HepG2 (cell line): ENCODE results near the gene DHX16. TPM values are rescaled to one million over a fixed set of nuclear protein-coding genes. Genes with fewer than 3 reads are reported as not detected.

Source experiments
- AGO1 ChIP-seq: fragments of 200-400 bp; formaldehyde crosslinking; IDR thresholded peaks from 2 replicates; pipeline ENCODE4 v1.6.1; 2017; ENCODE audit warnings: mild to moderate bottlenecking, low read depth, low read length, moderate library complexity; ENCODE audit not compliant: poor library complexity, severe bottlenecking
- CCDC6 ChIP-seq: sonication (generic); formaldehyde crosslinking; IDR thresholded peaks from 2 replicates; pipeline ENCODE4 v1.8.1; 2022; ENCODE audit warnings: mild to moderate bottlenecking, missing genetic modification reagents, moderate library complexity
- HMGA1 ChIP-seq: sonication (generic); formaldehyde crosslinking; conservative IDR thresholded peaks from 2 replicates; pipeline ENCODE4 v1.4.0; 2020; ENCODE audit warnings: missing genetic modification reagents
- HMGXB3 ChIP-seq: sonication (generic); formaldehyde crosslinking; IDR thresholded peaks from 2 replicates; pipeline ENCODE4 v1.4.0; 2020; ENCODE audit warnings: missing genetic modification reagents, borderline replicate concordance
- IKZF1 ChIP-seq: fragments of 450-650 bp; IDR thresholded peaks from 2 replicates; pipeline ENCODE4 v1.7.1; 2016
- SIX4 ChIP-seq: sonication (generic); formaldehyde crosslinking; IDR thresholded peaks from 2 replicates; pipeline ENCODE4 v1.4.0; 2020; ENCODE audit warnings: missing genetic modification reagents
- TBX3 ChIP-seq: fragments of 450-650 bp; IDR thresholded peaks from 2 replicates; pipeline ENCODE4 v1.6.1; 2017; ENCODE audit warnings: antibody characterized with exemption, mild to moderate bottlenecking, inconsistent platforms, borderline replicate concordance
- TEAD3 ChIP-seq: optimal IDR thresholded peaks from 2 replicates; pipeline ENCODE3; 2016; ENCODE audit warnings: borderline replicate concordance
- ZNF225 ChIP-seq: sonication (generic); formaldehyde crosslinking; IDR thresholded peaks from 2 replicates; pipeline ENCODE4 v1.4.0; 2020; ENCODE audit warnings: mild to moderate bottlenecking, missing genetic modification reagents
- ZNF33B ChIP-seq: sonication (generic); formaldehyde crosslinking; IDR thresholded peaks from 2 replicates; pipeline ENCODE4 v1.5.1; 2020; ENCODE audit warnings: mild to moderate bottlenecking, missing genetic modification reagents
- ZNF431 ChIP-seq: sonication (generic); formaldehyde crosslinking; IDR thresholded peaks from 2 replicates; pipeline ENCODE4 v1.9.0; 2022; ENCODE audit warnings: missing genetic modification reagents, low read depth, mild to moderate bottlenecking, borderline replicate concordance
- ZNF501 ChIP-seq: sonication (generic); formaldehyde crosslinking; IDR thresholded peaks from 2 replicates; pipeline ENCODE4 v1.5.1; 2020; ENCODE audit warnings: mild to moderate bottlenecking, moderate library complexity, missing genetic modification reagents
- ZNF530 ChIP-seq: sonication (generic); formaldehyde crosslinking; IDR thresholded peaks from 2 replicates; pipeline ENCODE4 v1.5.0; 2020; ENCODE audit warnings: low read depth, mild to moderate bottlenecking, missing genetic modification reagents
- ZNF547 ChIP-seq: sonication (generic); formaldehyde crosslinking; IDR thresholded peaks from 2 replicates; pipeline ENCODE4 v1.5.1; 2020; ENCODE audit warnings: mild to moderate bottlenecking, missing genetic modification reagents
- ZNF557 ChIP-seq: sonication (generic); formaldehyde crosslinking; IDR thresholded peaks from 2 replicates; pipeline ENCODE4 v1.4.0; 2020; ENCODE audit warnings: missing genetic modification reagents
- ZNF614 ChIP-seq: IDR thresholded peaks from 2 replicates; pipeline ENCODE4 v1.6.1; 2018; ENCODE audit warnings: missing biosample characterization, missing genetic modification reagents, inconsistent platforms, borderline replicate concordance
- ZNF768 ChIP-seq: sonication (generic); formaldehyde crosslinking; IDR thresholded peaks from 2 replicates; pipeline ENCODE4 v1.4.0; 2020; ENCODE audit warnings: missing genetic modification reagents
- ZNF772 ChIP-seq: sonication (generic); formaldehyde crosslinking; IDR thresholded peaks from 2 replicates; pipeline ENCODE4 v1.5.0; 2020; ENCODE audit warnings: mild to moderate bottlenecking, missing genetic modification reagents
- ZNF883 ChIP-seq: sonication (generic); formaldehyde crosslinking; IDR thresholded peaks from 2 replicates; pipeline ENCODE4 v1.5.1; 2020; ENCODE audit warnings: mild to moderate bottlenecking, missing genetic modification reagents; ENCODE audit errors: not compliant biosample characterization
- ZSCAN30 ChIP-seq: sonication (generic); formaldehyde crosslinking; IDR thresholded peaks from 2 replicates; pipeline ENCODE4 v1.5.0; 2020; ENCODE audit warnings: mild to moderate bottlenecking, missing genetic modification reagents
- polyA plus RNA-seq, 8 experiments: library from polyadenylated mRNA; depleted of rRNA in 3 of 8; stranded (reverse) in 7 of 8; unstranded in 1 of 8; fragments of >200 nt; fragmentation: Illumina TruSeq in 4 of 8; extraction: Trizol in 4 of 8; gene quantifications; 2 replicates each; pipeline versions ENCODE4 v1.2.1 to v1.2.3, GENCODE V29; 2011 to 2016; ENCODE audit warnings: low read depth in 4 of 8, missing spikeins in 1 of 8, mixed read lengths in 1 of 8; ENCODE audit not compliant: insufficient read depth in 1 of 8
- total RNA-seq, 5 experiments: library from RNA; depleted of rRNA; stranded (reverse); fragments of >200 nt; fragmentation: Illumina TruSeq; extraction: Trizol; gene quantifications; 2 replicates each; pipeline ENCODE4 v1.2.3, GENCODE V29; 2016; ENCODE audit warnings: low read depth in 1 of 5
- TF ChIP-seq, protein P1 (sequence below): sonication (generic); formaldehyde crosslinking; IDR thresholded peaks from 2 replicates; pipeline ENCODE4 v1.8.0; 2023; ENCODE audit warnings: mild to moderate bottlenecking, missing genetic modification reagents
- TF ChIP-seq, protein P2 (sequence below): IDR thresholded peaks from 2 replicates; pipeline ENCODE4 v1.6.1; 2012; ENCODE audit warnings: inconsistent platforms
- TF ChIP-seq, protein P3 (sequence below): sonication (generic); formaldehyde crosslinking; IDR thresholded peaks from 2 replicates; pipeline ENCODE4 v1.8.1; 2023; ENCODE audit warnings: mild to moderate bottlenecking, missing genetic modification reagents

Gene DHX16
- total and polyA plus RNA-seq, 2 of the 13 experiments (the other 11 are each of a cell fraction or from before 2014, with no cell fraction given) = 57.0 to 58.5 TPM

- peak; percentile 30; the same call in 1 of the 2 replicates for TF ChIP-seq HMGXB3 (CRISPR knock-in tag)
- TF ChIP-seq ZNF501 (CRISPR knock-in tag) = peak; percentile 97
- TF ChIP-seq, protein P1, sequence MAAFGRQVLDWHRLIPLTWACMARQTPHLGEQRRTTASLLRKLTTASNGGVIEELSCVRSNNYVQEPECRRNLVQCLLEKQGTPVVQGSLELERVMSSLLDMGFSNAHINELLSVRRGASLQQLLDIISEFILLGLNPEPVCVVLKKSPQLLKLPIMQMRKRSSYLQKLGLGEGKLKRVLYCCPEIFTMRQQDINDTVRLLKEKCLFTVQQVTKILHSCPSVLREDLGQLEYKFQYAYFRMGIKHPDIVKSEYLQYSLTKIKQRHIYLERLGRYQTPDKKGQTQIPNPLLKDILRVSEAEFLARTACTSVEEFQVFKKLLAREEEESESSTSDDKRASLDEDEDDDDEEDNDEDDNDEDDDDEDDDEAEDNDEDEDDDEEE (CRISPR knock-in tag) = no peak; the same call in 1 of the 2 replicates
- TF ChIP-seq ZNF431 (CRISPR knock-in tag) = no peak; the same call in 1 of the 2 replicates
- peak; percentile 78 for TF ChIP-seq ZNF883
- TF ChIP-seq ZNF614 (CRISPR knock-in tag) = peak; percentile 90
- TF ChIP-seq AGO1 = no peak
- no peak for TF ChIP-seq HMGA1 (CRISPR knock-in tag)
- TF ChIP-seq, protein P2, sequence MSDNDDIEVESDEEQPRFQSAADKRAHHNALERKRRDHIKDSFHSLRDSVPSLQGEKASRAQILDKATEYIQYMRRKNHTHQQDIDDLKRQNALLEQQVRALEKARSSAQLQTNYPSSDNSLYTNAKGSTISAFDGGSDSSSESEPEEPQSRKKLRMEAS = peak; percentile 97
- TF ChIP-seq CCDC6 (CRISPR knock-in tag) = peak; percentile 28; the same call in 1 of the 2 replicates
- TF ChIP-seq ZNF530 = no peak
- TF ChIP-seq ZNF547 (CRISPR knock-in tag) = peak; percentile 84
- TF ChIP-seq ZNF557 = no peak
- TF ChIP-seq IKZF1 = no peak
- TF ChIP-seq ZNF225 (CRISPR knock-in tag) = no peak
- 0 out of 2 replicates have a peak, but pooled peaks have one; percentile 25 for TF ChIP-seq ZNF33B (CRISPR knock-in tag)
- TF ChIP-seq ZNF768 (CRISPR knock-in tag) = no peak
- peak; percentile 78 for TF ChIP-seq TEAD3 (CRISPR knock-in tag)
- no peak for TF ChIP-seq ZSCAN30
- TF ChIP-seq ZNF772 (CRISPR knock-in tag) = peak; percentile 49; the same call in 1 of the 2 replicates
- TF ChIP-seq SIX4 (CRISPR knock-in tag) = no peak
- TF ChIP-seq, protein P3, sequence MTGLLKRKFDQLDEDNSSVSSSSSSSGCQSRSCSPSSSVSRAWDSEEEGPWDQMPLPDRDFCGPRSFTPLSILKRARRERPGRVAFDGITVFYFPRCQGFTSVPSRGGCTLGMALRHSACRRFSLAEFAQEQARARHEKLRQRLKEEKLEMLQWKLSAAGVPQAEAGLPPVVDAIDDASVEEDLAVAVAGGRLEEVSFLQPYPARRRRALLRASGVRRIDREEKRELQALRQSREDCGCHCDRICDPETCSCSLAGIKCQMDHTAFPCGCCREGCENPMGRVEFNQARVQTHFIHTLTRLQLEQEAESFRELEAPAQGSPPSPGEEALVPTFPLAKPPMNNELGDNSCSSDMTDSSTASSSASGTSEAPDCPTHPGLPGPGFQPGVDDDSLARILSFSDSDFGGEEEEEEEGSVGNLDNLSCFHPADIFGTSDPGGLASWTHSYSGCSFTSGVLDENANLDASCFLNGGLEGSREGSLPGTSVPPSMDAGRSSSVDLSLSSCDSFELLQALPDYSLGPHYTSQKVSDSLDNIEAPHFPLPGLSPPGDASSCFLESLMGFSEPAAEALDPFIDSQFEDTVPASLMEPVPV (CRISPR knock-in tag) = peak; percentile 69; the same call in 1 of the 2 replicates
- no peak for TF ChIP-seq TBX3
These were observed 17.7 kb downstream of the DHX16 start (continued) for GRCh38 chr6:30654798-30655742.
